Measurements from ENCODE around the gene BPIFA2.

DNA sequence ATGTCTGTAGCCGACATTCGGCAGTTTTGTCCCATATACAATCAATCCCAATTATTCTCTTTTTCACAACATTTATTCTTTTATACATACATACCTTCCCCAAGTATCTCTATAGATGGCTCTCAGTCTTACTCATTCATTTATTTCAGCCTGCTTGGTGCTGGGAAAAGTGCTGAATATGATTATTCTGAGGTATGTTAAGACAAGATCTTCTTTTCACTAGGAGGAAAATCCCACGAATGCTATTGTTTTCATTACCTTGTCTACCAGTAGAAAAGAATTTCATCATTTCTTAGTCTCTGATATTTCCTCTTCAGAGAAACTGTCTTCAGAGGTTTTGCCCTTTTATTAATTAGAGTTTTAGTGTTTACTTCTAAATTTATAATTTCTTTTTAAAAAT, 35.5 kb downstream of the BPIFA2 start:
- TF ChIP-seq EZH2 (IDR thresholded peaks at IDR 0.05), result no peak
- no peak for TF ChIP-seq POLR2AphosphoS5 (IDR thresholded peaks at IDR 0.05; ENCODE audit: borderline replicate concordance, low read depth, low read length)
- no peak for TF ChIP-seq FOXP2 (optimal IDR thresholded peaks at IDR 0.05; ENCODE audit: control extremely low read depth, extremely low read length, insufficient read depth)

Data from SK-N-MC (cell line).